ENCODE results near the gene ARFGEF3.
A peak's percentile ranks its signal among the peaks of the same experiment; 100 is the strongest.

ARFGEF3 gene

DNA sequence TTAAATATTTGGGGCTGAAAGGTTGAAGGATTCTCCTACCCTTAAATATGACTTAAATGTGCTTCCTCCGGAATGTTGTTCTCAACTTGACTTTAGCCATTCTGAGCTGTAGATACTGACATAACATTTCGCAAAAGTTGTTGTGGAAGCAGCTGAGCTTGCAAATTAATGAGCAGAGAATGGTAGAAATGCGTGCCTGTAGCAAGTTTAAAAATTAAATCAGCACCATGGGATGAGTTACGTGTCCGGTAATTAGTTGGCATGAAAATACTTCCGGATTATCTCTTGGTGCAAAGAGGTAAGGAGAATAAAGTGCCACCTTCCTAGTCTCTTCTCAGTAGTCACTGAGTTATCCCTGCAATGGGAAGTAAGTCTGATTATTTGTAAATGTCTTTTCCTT lies 80.2 kb downstream of the ARFGEF3 start:
- peak overlapping the region; percentile 72; the same call in 1 of the 2 replicates for H3K27ac ChIP-seq
- TF ChIP-seq, protein P1, sequence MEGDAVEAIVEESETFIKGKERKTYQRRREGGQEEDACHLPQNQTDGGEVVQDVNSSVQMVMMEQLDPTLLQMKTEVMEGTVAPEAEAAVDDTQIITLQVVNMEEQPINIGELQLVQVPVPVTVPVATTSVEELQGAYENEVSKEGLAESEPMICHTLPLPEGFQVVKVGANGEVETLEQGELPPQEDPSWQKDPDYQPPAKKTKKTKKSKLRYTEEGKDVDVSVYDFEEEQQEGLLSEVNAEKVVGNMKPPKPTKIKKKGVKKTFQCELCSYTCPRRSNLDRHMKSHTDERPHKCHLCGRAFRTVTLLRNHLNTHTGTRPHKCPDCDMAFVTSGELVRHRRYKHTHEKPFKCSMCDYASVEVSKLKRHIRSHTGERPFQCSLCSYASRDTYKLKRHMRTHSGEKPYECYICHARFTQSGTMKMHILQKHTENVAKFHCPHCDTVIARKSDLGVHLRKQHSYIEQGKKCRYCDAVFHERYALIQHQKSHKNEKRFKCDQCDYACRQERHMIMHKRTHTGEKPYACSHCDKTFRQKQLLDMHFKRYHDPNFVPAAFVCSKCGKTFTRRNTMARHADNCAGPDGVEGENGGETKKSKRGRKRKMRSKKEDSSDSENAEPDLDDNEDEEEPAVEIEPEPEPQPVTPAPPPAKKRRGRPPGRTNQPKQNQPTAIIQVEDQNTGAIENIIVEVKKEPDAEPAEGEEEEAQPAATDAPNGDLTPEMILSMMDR (conservative IDR thresholded peaks at IDR 0.05) = no peak
- no peak for TF ChIP-seq ZFX (IDR thresholded peaks at IDR 0.05)

GRCh38 chr6:138242987-138243592 lies 81.4 kb downstream of the ARFGEF3 start:
- TF ChIP-seq, protein P1 (conservative IDR thresholded peaks at IDR 0.05) = no peak
- TF ChIP-seq ZFX (IDR thresholded peaks at IDR 0.05) = no peak
- peak overlapping the region; percentile 72 for H3K27ac ChIP-seq

- TF ChIP-seq, protein P1 (conservative IDR thresholded peaks at IDR 0.05) = no peak
- TF ChIP-seq ZFX (IDR thresholded peaks at IDR 0.05) = no peak
- no peak overlapping the region for H3K27ac ChIP-seq
Observed at GRCh38 chr6:138245751-138246150, 84.0 kb downstream of the ARFGEF3 start.

GRCh38 chr6:138246650-138247440 lies 85.1 kb downstream of the ARFGEF3 start:
- H3K27ac ChIP-seq = no peak overlapping the region
- TF ChIP-seq, protein P1 (conservative IDR thresholded peaks at IDR 0.05) = no peak
- no peak for TF ChIP-seq ZFX (IDR thresholded peaks at IDR 0.05)

GRCh38 chr6:138248011-138248410 lies 86.3 kb downstream of the ARFGEF3 start:
- TF ChIP-seq ZFX (IDR thresholded peaks at IDR 0.05) = no peak
- TF ChIP-seq, protein P1 (conservative IDR thresholded peaks at IDR 0.05) = no peak

DNA sequence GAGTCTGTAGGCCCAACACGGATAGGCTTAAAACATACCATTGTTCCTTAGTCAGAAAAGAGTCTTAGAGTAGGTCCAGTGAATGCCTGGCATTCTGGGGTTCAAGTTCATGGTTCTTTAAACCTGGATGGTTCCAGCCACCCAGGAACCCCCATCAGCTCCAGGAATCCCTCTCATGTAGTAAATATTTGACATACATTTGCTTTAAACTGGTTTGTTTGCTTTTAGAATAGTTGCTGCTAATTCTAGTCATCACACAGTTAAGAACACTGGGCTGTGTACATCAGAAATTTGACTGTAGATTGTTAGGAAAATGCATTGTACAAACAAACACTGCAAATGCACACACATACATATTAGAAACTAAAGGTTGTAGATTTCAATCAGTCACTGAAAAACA lies 87.1 kb downstream of the ARFGEF3 start:
- H3K27ac ChIP-seq = no peak overlapping the region
- no peak for TF ChIP-seq ZFX (IDR thresholded peaks at IDR 0.05)
- TF ChIP-seq, protein P1 (conservative IDR thresholded peaks at IDR 0.05) = no peak

More at GRCh38 chr6:138248011-138248410, 86.3 kb downstream of the ARFGEF3 start:
- no peak overlapping the region for H3K27ac ChIP-seq

DNA sequence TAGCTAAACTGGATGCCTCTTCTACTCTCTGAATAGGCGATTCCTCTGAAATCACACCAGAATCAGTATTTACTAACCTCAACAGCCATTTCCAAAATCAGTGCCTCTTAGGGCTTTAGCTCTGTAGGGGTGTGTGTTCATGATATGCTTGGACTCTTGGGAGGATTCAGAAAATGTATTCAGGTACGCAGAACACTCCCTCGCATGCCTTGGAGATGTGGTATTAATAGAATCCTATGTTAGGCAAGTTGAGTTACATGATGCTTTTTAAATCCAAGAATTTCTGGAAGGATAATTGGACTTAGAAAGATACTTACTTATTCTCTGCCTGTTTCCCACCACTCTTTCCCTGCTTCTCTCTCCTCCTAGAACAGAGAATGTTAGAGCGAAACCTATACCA lies 88.3 kb downstream of the ARFGEF3 start:
- H3K27ac ChIP-seq = no peak overlapping the region

More for the DNA sequence above, 88.3 kb downstream of the ARFGEF3 start:
- TF ChIP-seq, protein P1 (conservative IDR thresholded peaks at IDR 0.05) = no peak
- no peak for TF ChIP-seq ZFX (IDR thresholded peaks at IDR 0.05)

Measured in C4-2B (cell line).